Vagina (tissue), 2 donors: Measurements from ENCODE around the gene LRMDA.

Experiments used
- POLR2A ChIP-seq, 2 donors: fragments of 450-650 bp; IDR thresholded peaks; one replicate each; pipeline ENCODE4 v1.6.1; 2017; ENCODE audit warnings: antibody characterized with exemption in 2 of 2, mild to moderate bottlenecking in 2 of 2, moderate library complexity in 2 of 2
- POLR2AphosphoS5 ChIP-seq, 2 donors: sonication (generic); formaldehyde crosslinking; IDR thresholded peaks; one replicate each; pipeline ENCODE4 v1.9.0; 2017; ENCODE audit warnings: antibody characterized with exemption in 2 of 2, mild to moderate bottlenecking in 2 of 2, low read depth in 1 of 2; ENCODE audit not compliant: insufficient read depth in 1 of 2
- TF ChIP-seq, protein P1 (sequence below), 3 experiments: fragments of 450-650 bp in 2 of 3; fragments of 200-600 bp in 1 of 3; sonication (generic) in 1 of 3; IDR thresholded peaks; one replicate each; pipeline ENCODE4 v1.5.1; 2017 to 2019; ENCODE audit warnings: antibody characterized with exemption in 3 of 3, mild to moderate bottlenecking in 2 of 3, moderate library complexity in 2 of 3

DNA sequence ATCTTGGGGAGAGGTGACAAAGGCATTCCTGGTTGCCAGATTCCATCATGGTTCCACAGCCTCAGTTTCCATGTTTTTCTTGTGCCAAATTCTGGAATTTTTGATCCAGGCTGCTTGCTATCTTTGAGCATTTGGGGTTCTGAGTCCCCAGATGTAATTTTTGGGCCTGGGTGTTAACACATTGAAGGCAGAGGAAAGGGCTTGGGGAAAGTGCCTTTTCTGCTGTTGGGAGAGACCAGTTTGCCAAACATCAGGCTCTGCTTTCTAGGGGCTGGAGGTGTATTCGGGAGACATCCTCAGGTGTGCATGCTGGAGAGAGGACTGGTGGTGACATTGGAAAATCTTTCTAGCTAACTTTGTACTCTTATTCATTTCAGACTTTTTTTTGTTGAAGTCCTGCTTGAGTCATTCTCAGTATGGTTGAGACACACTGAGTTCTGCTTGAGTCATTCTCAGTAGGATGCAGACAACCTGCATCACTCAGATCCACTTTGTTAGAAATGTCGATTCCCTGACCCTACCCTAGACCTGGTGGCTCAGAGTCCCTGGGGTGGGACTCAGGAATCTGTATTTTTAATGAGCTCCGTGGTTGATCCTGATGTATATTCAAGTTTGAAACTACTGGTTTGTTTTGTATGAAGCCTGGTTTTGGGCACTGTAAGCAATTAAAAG lies 101.0 kb downstream of the LRMDA start:
- TF ChIP-seq, protein P1, sequence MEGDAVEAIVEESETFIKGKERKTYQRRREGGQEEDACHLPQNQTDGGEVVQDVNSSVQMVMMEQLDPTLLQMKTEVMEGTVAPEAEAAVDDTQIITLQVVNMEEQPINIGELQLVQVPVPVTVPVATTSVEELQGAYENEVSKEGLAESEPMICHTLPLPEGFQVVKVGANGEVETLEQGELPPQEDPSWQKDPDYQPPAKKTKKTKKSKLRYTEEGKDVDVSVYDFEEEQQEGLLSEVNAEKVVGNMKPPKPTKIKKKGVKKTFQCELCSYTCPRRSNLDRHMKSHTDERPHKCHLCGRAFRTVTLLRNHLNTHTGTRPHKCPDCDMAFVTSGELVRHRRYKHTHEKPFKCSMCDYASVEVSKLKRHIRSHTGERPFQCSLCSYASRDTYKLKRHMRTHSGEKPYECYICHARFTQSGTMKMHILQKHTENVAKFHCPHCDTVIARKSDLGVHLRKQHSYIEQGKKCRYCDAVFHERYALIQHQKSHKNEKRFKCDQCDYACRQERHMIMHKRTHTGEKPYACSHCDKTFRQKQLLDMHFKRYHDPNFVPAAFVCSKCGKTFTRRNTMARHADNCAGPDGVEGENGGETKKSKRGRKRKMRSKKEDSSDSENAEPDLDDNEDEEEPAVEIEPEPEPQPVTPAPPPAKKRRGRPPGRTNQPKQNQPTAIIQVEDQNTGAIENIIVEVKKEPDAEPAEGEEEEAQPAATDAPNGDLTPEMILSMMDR (IDR thresholded peaks at IDR 0.05), result no peak
- no peak for TF ChIP-seq POLR2A (IDR thresholded peaks at IDR 0.05)
- no peak for TF ChIP-seq POLR2AphosphoS5 (IDR thresholded peaks at IDR 0.05; ENCODE audit: insufficient read depth in 1 of 2, low read depth in 1 of 2)
